Measurements from ENCODE around the gene PLEKHG5.
A peak's percentile ranks its signal among the peaks of the same experiment; 100 is the strongest.
"Not testable (repeated sequence)": the region's sequence is repeated elsewhere in the genome, so short reads cannot be mapped to it uniquely, and the experiment has no call there.

Gene PLEKHG5

DNA sequence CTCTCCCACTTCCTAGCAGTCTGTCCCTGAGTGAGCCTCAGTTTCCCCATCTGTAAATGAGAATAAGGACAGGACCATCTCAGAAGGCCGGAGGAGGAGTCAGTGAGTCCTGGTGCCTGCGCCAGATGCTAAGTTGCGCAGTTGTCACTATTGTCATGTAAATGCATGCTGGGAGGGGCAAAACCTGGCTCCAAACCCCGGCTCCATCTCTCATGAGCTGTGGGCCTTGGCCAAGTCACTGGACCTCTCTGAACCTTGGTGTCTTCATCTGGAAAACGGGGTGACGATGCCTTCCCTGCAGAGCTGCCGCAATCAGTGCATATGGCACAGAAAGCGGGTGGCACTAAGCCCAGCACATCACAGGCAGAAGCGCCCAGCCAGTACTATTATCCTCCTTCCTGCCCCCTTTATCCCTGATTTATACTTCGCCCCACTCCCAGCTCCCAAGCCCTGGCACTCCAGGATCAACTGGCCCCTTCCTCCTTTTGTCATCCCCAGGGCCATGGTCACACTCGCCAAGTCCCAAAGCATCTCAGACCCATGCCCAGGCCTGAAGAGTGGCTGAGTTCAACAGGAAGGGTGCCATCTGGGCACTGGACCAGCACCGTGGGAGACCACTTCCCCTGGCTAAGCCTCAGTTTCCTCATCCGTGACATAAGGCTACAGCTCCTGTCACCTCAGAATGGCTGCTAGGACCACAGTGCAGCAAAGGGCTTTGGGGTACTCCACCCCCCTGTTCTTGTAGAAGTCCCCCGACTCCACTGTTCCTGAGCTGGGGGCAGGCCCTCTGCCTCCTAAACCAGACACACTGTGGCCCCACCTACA lies 4.3 kb upstream of the PLEKHG5 start:
- no peak for DNase-seq

DNA sequence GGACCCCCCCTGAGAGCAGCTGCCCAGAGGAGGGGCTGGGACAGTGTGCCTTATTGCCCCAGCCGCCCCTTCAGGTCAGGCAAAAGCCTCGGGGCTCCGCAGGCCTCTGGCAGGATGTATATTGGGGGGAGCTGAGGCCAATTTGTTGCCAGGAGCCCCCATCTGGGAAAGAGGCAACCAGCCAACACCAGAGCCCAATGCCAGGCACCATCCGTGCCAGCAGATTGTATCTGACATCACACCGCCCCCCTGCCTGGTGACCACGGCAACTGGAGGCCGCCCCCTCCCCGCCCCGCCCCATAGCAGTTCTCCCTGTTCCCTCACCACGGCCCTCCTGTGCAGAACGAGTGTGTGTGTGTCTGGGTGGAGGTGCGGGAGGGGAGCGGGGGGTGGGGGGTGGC lies 3.6 kb upstream of the PLEKHG5 start:
- DNase-seq = no peak

DNA sequence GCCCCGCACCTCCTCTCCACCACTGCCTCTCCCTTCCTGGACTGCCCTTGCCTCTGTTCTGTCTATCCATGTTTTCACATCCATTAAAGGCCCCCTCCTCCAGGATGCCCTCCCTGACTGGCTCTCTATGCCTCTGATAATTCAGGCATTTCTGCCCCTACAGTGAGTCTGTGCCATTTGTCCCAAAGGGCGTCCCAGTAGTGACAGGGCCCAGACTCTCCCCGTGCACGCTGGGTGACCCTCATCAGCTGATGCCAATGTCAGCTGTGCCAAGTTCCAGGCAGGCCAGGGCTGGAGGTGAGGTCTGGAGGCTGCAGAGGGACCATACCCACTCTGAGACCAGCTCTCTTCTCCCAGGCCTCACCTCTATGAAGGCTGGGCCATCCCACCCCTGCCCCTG lies 3.2 kb upstream of the PLEKHG5 start:
- no peak for DNase-seq

DNA sequence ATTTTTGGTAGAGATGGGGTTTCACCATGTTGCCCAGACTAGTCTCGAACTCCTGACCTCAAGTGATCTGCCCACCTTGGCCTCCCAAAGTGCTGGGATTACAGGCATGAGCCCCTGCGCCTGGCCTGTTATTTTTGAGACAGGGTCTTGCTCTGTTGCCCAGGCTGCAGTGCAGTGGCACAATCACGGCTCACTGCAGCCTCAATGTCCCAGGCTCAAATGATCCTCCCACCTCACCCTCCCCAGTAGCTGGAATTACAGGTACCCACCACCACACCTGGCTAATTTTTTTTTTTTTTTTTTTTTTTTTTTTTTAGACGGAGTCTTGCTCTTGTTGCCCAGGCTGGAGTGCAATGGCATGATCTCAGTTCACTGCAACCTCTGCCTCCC lies 2.4 kb upstream of the PLEKHG5 start:
- not testable (repeated sequence) for DNase-seq

DNA sequence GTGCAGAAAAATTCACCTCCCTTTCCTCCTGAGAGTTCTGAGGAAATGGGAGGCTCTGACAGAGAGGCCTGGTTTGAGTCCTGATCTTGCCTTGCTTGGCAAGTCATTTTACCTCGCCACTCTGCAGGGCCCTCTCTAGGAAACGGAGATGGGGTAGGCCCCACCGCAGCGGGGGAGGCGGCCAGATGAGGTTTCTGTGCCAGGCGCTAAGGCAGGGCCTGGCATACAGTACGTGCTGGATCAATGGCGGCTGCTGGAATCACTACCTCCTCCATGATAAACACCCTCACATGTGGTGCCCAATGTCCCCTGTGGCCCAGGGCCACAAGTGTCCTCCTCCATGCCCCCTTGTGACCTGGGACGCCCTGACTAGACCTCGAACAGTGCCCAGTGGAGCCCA lies 499 bp upstream of the PLEKHG5 start:
- DNase-seq = no peak

DNA sequence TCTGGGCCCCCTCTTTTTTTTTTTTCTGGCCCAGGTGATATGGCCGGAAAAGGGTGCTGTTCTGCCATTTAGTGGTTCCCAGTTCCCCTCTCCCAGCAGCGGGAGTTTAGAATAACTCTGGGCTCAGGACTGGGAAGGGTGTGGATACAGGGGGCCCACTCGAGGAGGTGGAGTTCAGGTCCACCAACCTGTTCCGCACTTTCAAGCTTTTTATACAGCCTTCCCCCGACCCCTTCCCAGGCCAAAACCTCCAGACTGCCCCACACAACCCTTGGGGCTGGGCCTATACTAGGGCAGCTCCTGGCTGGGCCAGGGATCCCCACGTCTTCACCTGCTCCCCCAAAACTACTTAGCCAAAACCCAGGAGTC lies 402 bp downstream of the PLEKHG5 start:
- no peak for DNase-seq

DNA sequence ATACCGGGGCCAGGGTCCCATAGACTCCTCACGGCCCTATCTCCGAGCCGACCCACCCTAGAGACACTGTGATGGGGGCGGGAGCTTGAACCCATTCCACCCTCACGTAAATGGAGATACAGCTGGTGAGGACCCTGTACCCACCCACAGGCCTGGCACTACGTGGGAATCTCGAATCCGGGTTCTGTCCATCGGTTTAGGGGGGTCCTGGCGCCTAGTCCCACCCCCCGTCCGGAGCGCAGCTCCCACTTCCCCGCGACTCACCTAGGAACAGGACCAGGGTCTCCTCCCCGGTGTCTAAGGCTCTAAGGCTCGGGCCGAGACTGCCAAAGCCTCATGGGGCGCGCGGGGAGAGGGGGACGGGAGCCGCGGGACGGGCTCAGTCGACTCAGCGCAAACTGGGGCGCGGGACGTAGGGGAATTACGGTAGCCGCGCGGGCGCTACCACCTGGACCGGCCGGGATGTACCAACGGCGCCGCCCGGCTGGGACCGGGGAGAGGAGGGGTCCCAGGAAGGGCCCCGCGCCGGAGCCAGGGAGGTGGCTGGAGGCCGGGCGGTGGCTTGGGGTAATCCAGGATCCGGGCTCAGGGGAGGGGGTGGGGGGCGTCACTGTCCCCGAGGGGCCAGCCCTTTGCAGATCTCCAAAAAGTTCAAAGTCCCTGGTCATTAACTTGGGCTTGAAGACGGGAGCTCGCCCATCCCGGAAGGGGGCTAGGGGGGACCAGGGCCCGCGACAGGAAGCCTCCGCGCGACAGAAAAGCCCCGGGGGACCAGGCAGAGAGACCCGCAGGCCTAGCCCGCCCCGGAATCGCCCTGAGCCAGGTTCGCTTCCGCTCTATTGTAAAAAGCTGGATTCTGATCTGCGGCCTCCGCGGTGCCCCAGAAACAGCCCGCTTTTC lies 1.0 kb downstream of the PLEKHG5 start:
- DNase-seq = peak; percentile 25

DNA sequence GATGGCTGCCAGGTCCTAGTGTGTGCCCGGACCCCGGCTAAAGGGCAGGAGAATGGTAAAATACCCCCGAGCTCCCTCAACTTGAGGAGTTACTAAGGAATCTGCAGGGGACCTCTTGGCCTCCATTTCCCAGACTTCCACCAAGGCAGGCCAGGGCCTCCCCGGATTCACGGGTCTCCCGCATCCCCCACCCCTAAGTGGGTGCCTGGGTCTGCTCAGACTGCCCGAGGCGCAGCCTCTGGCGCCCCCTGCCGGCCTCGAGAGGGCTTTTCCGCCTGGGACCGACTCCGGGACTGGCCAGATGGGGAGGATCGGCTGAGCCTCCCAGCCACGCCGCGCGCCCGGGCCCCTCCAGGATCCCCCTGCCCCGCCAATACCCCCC lies 1.7 kb downstream of the PLEKHG5 start:
- peak; percentile 77 for DNase-seq

DNA sequence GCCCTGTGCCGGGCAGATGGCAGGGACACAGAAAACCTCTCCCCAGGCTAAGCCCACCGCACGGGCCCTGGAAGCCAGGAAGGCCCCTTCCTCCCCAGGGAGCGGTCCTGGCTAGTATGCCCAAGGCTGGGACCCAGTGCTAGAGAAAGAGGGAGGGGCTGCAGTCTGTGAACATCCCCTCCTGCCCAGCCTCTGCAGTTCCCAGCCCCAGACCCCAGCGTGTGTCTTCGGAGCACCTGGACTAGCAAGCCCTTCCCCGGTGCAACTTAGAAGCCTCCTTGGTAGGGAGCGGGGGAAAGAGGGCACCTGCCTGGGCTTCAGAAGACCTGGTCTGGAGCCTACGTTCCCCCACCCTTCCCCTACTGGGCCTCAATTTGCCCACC lies 2.1 kb downstream of the PLEKHG5 start:
- DNase-seq = no peak

DNA sequence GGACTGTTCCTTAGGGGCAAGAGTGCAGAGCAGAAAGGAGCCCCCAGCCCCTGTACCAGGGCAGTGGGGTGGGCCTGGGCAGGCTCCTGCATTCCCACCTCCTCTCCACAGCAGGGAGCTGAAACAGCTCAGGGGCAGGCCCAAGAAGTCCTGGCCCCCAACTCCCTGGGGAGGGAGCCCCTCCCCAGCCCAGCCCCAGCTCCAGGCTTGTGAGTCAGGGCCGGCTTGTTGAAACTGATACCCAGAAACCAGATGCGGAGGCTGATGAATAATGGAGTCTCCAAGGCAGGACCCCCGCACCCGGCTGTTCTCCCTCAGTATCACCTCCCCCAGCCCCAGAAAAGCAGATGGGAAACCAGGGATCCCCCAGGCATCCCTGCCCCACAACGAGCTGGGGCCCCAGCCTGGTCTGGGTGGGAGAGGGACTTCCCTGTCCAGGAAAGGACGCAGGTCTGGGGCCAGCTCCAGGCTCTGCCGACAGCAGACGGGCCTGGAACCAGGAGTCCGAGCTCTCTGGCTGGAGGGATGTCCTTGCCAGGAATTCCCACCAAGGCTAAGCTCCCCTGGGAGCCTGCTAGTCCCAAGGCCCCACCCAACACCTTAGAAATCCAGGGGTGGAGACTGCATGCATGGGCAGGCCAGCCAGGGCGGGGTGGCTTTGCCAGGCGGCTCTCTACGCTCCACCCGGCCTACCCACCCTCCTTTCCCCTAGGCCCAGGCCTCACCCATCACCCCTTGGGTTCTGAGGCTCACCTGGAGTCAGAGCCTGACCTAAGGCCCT lies 2.7 kb downstream of the PLEKHG5 start:
- no peak for DNase-seq

DNA sequence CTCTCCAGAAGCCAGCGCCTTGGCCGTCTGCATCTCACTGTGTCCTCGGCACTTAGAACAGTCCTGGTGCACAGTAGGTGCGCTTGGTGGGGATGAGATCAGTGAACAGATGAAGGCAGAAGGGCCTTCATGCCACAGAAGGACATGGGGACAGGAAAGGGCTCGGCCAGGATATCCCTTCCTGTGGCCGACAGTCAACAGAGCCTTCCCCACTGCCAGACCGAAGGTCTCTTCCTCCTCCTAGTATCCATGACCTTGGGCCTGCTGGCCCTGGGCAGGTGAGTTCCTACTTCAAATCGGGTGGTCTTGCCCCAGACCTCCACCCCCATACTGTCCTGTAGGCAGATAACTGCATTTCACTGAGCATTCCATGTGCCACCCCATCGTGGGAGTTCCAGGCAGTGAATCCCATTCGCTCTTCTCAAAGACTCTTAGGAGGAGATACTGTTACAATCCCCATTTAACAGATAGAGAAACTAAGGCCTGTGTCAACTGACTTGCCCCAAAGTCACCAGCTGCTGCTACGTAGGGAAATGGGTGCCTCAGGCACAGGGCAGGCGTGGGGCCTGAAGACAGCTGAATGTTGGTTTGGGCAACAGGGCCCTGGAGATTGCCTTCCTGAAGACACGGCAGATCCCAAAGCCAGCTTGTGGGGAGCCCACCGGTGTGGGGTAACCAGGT lies 3.5 kb downstream of the PLEKHG5 start:
- no peak for DNase-seq

DNA sequence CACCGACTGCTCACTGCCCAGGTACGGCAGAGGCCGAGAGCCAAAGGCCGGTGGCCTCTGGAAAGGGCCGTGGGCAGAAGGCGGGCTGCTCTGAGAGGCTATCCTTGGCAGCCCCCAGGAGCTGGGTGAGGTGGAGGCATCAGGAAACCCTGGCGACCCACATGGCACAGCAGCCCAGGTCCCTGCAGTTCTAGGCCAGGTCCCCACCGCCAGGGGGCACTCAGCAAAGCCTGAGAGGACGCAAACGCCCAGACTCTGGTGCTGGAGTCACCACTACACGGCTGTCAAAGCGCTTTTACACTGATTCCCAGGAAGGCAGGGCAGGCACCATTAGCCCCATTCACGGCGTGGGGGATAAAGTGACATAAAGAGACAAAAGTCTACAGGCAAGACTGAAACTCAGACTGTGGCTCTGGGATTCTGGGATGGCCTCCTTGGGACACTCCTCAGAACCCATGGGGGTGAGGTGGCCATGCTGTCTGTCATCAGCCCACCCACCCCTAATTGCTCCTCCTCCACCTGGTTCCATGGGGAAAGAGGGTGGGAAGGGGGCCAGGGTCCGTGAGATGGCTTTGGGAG lies 4.9 kb downstream of the PLEKHG5 start:
- peak; percentile 90 for DNase-seq

DNA sequence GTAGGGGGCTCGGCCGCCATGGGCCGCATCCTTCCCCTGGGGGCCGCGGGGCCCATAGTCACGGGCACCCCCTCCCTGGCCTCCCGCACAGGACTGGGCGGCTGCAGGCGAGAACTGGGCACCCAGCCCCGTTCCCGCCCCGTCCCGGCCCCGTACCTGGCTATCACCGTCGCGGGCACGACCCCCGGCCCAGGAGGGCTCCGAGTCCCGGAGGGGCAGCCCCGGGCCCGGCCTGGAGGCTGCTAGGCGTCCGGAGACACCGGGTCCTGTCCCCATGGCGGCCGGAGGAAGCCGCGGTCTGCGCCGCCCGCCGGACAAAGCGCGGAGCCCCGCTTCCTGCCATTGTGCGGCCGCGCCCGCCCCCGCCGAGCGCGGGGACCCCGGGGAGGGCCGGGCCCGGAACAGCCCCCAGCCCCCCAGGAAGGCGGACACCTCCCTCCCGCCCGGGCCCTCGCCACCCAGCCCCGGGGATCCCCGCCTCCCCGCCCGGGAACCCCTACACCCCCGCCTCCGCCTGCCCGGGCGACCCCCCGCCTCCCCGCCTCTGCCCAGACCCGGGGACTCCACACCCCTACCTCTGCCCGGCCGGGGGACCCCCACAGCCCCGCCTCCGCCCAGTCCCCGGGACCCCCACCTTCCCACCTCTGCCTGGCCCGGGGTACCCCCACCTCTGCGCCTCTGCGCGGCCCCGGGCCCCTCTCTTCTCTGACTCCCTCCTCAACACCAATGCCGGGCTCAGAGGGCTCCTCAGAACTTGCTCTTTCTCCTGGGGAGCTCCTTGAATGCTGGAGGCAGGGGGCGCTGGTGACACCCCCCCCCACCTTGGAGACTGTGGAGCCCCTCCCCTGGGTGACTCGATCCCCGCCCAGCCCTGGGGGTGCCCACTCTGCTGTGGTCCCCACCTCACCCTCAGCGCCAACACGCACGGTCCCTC lies 6.0 kb downstream of the PLEKHG5 start:
- DNase-seq = no peak

DNA sequence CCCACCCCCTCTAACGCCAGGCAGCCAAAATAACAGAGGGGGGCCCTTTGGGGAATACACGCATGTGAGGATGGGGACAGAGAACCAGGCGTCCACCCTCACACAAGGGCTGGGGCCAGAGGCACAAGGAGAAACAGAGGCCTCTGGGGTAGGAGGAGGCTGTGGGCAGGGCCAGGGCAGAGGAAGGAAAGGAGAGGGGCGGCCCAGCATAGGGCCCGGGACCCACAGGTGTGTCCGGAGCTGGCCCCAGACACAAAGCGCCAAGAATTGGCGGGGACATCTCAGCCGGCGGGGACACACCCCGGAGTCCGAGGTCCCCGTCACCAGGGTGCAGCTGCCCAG lies 6.7 kb downstream of the PLEKHG5 start:
- no peak for DNase-seq

DNA sequence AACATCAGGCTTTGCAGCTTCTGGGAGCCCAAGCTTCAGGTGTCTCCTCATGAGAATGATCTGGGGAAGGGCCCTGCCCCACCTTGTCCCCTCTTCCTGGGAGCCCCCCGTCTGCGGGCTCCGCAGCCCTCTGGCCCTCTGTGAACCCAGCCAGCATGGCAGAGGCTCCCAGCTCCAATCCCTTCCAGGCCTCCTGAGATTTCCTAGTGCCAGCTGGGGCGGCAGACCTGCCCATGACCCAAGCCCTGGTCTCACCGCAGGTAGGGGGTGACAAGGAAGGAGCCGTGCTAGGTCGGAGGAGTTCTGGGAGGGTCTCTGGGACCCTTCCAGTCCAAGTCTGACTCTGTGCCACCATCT lies 7.7 kb downstream of the PLEKHG5 start:
- no peak for DNase-seq

DNA sequence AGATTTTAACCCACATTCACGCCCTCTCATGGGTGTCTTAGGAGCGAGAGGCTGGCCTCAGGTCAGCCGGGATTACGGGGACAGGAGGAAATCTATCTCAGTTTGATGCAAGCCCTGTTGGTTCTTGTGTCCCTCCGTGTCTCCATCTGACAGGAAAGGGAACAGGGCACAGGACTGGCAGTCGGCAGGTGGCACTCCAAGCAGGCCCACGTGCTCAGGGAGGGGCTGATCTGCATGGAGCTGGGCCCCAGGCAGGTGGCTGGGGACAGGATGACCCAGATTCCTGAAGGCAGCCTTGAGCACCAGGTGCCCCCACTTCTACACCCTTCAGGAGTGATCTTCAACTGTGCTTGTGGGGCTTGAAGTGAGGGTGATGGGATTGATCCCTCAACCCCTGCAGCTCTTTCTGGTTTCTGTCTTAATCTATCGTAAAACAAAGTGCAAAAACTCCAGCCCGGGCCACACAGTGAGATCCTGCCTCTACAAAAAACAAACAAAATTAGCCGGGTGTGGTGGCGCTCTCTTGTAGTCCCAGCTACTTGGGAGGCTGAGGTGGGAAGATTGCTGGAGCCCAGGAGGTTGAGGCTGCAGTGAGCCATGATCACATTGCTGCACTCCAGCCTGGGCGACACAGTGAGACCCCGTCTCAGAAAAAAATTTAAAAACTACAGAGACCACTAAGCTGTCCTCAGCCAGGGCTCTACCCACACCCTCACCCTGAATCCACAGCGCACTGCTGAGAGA lies 8.3 kb downstream of the PLEKHG5 start:
- no peak for DNase-seq

DNA sequence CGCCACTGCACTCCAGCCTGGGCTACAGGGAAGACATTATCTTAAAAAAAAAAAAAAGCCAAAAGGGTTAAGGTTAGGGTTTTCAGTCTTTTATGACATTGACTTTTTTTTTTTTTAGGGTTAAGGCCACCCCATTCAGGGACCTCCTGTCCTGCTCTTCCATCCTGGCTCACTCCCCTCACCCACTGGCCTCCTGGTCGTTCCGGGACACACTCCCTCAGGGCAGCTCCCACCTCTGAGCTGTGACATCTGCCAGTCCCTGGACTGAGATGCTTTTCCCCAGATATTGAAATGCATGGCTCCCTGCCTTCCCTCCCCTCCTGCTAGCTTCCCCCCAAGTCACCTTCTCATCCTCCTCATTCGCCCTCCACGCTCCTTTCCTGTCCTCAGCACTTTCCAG lies 9.6 kb downstream of the PLEKHG5 start:
- no peak for DNase-seq

DNA sequence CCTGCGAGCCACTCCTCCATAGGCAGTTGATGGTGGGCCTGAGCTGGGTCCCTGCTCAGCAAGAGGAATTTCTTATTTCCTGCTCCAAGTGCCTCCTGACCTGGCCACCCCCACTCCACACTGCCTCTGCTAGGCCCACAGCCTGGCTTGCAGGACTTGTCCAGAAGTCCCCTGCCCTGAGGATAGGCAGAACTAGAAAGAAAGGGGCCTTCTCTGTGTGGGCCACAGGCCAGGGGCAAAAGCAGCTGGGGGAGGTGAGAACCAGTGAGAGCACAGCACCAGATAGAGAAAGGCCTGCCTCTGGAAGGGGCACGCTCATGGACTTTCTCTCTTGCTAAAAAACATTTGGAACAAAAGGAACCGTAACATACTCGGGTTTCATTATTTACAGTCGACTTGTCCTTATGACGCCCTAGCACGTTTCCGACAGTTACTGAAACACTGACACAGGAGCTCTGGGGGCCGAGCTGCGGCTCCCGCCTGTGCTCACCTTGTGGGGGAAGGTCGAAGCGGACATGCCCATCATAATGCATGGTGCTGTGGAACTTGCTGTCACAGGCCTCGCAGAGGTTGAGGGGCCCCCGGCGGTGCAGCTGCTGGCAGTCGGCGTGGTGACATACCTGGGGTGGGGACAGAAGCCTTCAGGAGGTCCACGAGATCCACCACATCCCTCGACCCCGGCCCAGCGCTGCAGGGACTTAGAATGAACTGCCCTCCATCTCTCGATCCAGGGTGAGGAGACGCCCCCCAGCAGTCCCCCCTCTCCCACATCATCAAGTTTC lies 14.2 kb downstream of the PLEKHG5 start:
- no peak for DNase-seq

DNA sequence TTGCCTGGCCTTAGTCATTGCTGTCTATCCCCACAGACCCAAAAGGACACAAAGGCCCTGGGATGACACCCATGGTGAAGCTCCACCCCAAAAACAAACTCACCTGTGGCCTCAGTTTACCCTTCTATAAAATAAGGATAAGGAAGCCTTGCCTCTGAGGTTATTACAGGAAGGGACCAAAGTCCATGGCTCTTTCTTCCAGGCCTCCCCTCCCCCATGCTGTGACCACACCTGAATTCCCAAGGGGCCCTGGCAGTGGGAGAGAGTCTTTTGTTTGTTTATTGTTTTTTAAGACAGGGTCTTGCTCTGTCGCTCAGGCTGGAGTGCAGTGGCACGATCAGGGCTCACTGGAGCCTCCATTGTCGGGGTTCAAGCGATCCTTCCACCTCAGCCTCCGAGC lies 15.0 kb downstream of the PLEKHG5 start:
- no peak for DNase-seq
